Pancreas (tissue), 10 donors: ENCODE results near the gene ZNF317. TPM values are rescaled to one million over a fixed set of nuclear protein-coding genes. Genes with fewer than 3 reads are reported as not detected.
"Not testable (repeated sequence)": the region's sequence is repeated elsewhere in the genome, so short reads cannot be mapped to it uniquely, and the experiment has no call there.

ENCODE experiments used
- ATAC-seq, 4 donors: fragments of 200-7000 bp; cut with Tn5 transposase; one replicate each; pipeline versions ENCODE4 v1.8.0 to v1.9.1; 2020; ENCODE audit warnings: mild to moderate bottlenecking in 4 of 4, moderate library complexity in 4 of 4
- DNase-seq, 6 donors: peaks; one replicate each; pipeline ENCODE4 v3.0.0-alpha.2; 2020
- FAIRE-seq: peaks from 2 replicates; lab custom pipeline; 2012; peaks lifted over from hg19 to GRCh38; lab: Jason Lieb, UNC
- H3K27ac ChIP-seq, 4 donors: fragments of 200-600 bp; sonication (generic); 1 replicate in 3 of 4; 2 replicates in 1 of 4; pipeline versions ENCODE4 v1.5.0 to v1.8.0; 2020
- H3K27me3 ChIP-seq, 4 donors: fragments of 200-600 bp; one replicate each; pipeline ENCODE4 v1.8.0; 2021
- H3K36me3 ChIP-seq, 3 donors: fragments of 200-600 bp; sonication (generic) in 1 of 3; one replicate each; pipeline versions ENCODE4 v1.5.0 to v1.8.0; 2020 to 2021
- H3K4me1 ChIP-seq, 3 donors: fragments of 200-600 bp; one replicate each; pipeline ENCODE4 v1.8.0; 2021
- H3K4me3 ChIP-seq, 4 donors: fragments of 200-600 bp; sonication (generic) in 2 of 4; one replicate each; pipeline versions ENCODE4 v1.5.0 to v1.8.0; 2020 to 2021
- H3K9me3 ChIP-seq, 4 donors: fragments of 200-600 bp; one replicate each; pipeline ENCODE4 v1.8.0; 2021
- WGBS, 2 donors: extraction: QIAGEN DNeasy Blood & Tissue Kit; methylation state at CpG; one replicate each; pipeline ENCODE4 v1.1.7; 2013; 5-methylcytosine and 5-hydroxymethylcytosine counted together
- intact Hi-C, 3 donors: fragments of 100-400 bp; cut with DNase I; formaldehyde crosslinking; loops; one replicate each; pipeline versions ENCODE4 v1.11.1 to v1.14.2; 2022
- polyA plus RNA-seq, 2 donors: library from polyadenylated mRNA; stranded (reverse); fragments of 200-250 nt; gene quantifications; one replicate each; pipeline ENCODE4 v1.2.3, GENCODE V29; 2013
- total RNA-seq, 6 donors: library from RNA; stranded (reverse); fragmentation: NEBNext Ultra II Directional in 4 of 6; extraction: Animal tissue kit (Norgen Biotek cat#: 25700) in 4 of 6; gene quantifications; one replicate each; pipeline versions ENCODE4 v1.2.1 to v1.2.4, GENCODE V29; 2021 to 2023
- TF ChIP-seq, protein P1 (sequence below), 4 donors: fragments of 200-600 bp; sonication (generic) in 3 of 4; IDR thresholded peaks; one replicate each; pipeline versions ENCODE4 v1.5.0 to v1.8.0; 2021; ENCODE audit warnings: antibody characterized with exemption in 4 of 4
- donor health status: healthy with polysubstance abuse.
- donor health status: DM: no; HTN: no; CAD: no; lungs with moderate emphysema.
- donor health status: DM: no; HTN: no; CAD: no.
- donor health status: control.
- donor health status: control.
- donor health status: Bipolar disorder and iron deficiency.
- donor health status: DM: yes; HTN: yes; CAD: no.
- donor health status: DM: no; HTN: no; CAD: no.
- donor health status: DM: no; HTN: no; CAD: no.
- donor health status: DM: yes; HTN: yes; CAD: no.

The ZNF317 gene
- total and polyA plus RNA-seq, 8 donors, result 12.4 to 38.3 (median 15.4) TPM

DNA sequence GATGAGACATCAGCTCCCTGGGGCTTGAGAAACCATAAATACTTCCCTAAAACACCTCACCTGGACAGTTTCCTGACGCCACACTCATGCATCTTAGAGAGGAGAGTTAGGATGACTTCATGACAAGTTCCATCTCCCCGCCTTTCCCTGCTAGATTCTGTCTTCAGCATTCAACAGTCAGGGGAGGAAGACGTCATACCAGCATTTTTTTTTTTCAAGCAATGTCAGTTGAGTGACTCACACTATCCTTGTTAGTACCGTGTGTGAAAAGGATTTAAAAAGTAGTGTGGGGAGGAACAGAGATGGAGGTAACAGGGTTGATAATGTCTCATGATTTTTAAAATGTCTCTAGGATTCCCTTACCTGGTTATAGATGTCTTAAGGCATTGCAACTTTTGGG lies 38.7 kb downstream of the ZNF317 start, which contains the start of gene OR7D2:
TSS of gene OR7D2 (plus strand) at position 79 of the 400 bp plus-strand sequence. CDS start 6,803 bp downstream, outside the sequence.
- DNase-seq (no peak), FAIRE-seq (no peak)
- WGBS, 2 donors, result 46% methylated on average over 4 of the region's 4 CpGs

DNA sequence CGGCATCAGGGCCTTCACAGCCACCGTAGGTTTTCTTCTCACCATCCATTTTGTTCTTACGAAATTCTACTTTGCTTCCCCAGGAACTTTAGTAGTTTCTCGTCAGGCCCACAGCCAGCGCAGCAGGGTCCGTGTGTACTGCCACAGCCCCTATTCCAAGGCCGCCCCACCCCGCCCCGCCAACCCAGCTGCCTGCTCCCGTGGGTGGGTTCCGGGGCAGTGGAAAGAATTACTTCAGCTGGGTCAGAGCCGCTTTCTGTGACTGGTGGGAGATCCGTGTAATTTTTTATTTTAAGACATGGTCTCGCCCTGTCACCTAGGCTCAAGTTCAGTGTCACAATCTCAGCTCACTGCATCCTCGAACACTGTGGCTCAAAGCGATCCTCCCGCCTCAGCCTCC lies 42.8 kb downstream of the ZNF317 start:
- Histone ChIP-seq H3K27me3 (no peaks in the 10 kb centered on the region), H3K36me3 (no peaks in the 10 kb centered on the region), H3K9me3 (no peaks in the 10 kb centered on the region), H3K4me3 (no peak overlapping the region), H3K4me1 (no peaks in the 10 kb centered on the region), H3K27ac (no peak overlapping the region)
- no peak for FAIRE-seq
- TF ChIP-seq, protein P1, sequence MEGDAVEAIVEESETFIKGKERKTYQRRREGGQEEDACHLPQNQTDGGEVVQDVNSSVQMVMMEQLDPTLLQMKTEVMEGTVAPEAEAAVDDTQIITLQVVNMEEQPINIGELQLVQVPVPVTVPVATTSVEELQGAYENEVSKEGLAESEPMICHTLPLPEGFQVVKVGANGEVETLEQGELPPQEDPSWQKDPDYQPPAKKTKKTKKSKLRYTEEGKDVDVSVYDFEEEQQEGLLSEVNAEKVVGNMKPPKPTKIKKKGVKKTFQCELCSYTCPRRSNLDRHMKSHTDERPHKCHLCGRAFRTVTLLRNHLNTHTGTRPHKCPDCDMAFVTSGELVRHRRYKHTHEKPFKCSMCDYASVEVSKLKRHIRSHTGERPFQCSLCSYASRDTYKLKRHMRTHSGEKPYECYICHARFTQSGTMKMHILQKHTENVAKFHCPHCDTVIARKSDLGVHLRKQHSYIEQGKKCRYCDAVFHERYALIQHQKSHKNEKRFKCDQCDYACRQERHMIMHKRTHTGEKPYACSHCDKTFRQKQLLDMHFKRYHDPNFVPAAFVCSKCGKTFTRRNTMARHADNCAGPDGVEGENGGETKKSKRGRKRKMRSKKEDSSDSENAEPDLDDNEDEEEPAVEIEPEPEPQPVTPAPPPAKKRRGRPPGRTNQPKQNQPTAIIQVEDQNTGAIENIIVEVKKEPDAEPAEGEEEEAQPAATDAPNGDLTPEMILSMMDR (IDR thresholded peaks at IDR 0.05), result no peak
- 87 to 90% methylated on average over 17 of the region's 17 CpGs for WGBS, 2 donors
- intact Hi-C loops, result no loop called here
- no peak for DNase-seq
- ATAC-seq, result no peak

More for the DNA sequence above, 38.7 kb downstream of the ZNF317 start, which contains the start of gene OR7D2:
- ATAC-seq, result no peak
- no peaks in the 10 kb centered on the region for H3K9me3 ChIP-seq
- no peak within 1 kb of the TSS for H3K27ac ChIP-seq
- H3K4me3 ChIP-seq, result no peak within 1 kb of the TSS
- H3K27me3 ChIP-seq, result no peaks in the 10 kb centered on the region
- TF ChIP-seq, protein P1 (IDR thresholded peaks at IDR 0.05), result no peak
- intact Hi-C loops, result no loop called here
- H3K36me3 ChIP-seq, result no peaks in the 10 kb centered on the region
- no peaks in the 10 kb centered on the region for H3K4me1 ChIP-seq

DNA sequence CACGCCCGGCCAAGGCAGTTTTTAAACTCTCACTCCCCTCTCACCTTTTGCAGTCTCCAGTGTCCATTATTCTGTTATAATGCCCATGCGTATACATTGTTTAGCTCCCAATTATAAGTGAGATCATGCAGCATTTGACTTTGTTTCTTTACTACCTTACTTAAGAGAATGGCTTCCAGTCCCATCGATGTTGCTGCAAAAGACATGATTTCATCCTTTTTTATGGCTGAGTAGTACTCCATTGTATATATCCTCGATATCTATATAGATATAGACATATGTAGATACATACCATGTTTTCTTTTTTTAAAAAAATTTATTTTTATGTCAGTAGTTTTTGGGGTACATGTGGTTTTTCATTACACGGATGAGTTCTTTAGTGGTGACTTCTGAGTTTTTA lies 47.0 kb downstream of the ZNF317 start:
- Histone ChIP-seq H3K4me3 (no peak overlapping the region), H3K27ac (no peak overlapping the region), H3K4me1 (no peaks in the 10 kb centered on the region), H3K27me3 (no peaks in the 10 kb centered on the region), H3K36me3 (no peaks in the 10 kb centered on the region), H3K9me3 (no peaks in the 10 kb centered on the region)
- no peak for ATAC-seq
- no peak for DNase-seq
- 61 to 73% methylated on average over 6 of the region's 6 CpGs for WGBS, 2 donors
- intact Hi-C loops, result no loop called here
- TF ChIP-seq, protein P1 (IDR thresholded peaks at IDR 0.05), result no peak
- FAIRE-seq, result no peak

DNA sequence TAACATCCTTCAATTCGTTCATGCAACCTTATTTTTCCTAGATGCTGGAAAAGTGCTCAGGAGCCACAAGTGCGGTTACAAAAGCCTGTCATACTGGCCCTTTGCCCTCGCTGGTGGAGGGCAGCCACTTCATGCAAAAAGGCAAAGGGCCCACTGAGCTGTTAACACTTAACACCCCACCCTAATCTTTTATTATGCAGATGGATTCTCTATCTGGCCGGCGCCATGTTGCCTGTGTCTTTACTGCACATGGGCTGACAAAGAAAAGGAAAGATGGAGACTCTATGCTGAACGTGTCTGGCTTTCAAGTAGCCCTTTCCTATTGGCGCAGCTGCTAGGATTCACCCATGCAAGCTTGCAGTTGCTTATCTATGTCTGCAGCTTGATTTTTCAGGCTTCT lies 49.3 kb downstream of the ZNF317 start:
- TF ChIP-seq, protein P1 (IDR thresholded peaks at IDR 0.05), result no peak
- Histone ChIP-seq H3K4me1 (no peaks in the 10 kb centered on the region), H3K27ac (no peak overlapping the region), H3K9me3 (no peaks in the 10 kb centered on the region), H3K4me3 (no peak overlapping the region), H3K27me3 (no peaks in the 10 kb centered on the region), H3K36me3 (no peaks in the 10 kb centered on the region)
- WGBS, 2 donors, result 56 to 59% methylated on average over 7 of the region's 7 CpGs
- intact Hi-C loops, result no loop called here
- ATAC-seq (no peak), DNase-seq (no peak), FAIRE-seq (no peak)

DNA sequence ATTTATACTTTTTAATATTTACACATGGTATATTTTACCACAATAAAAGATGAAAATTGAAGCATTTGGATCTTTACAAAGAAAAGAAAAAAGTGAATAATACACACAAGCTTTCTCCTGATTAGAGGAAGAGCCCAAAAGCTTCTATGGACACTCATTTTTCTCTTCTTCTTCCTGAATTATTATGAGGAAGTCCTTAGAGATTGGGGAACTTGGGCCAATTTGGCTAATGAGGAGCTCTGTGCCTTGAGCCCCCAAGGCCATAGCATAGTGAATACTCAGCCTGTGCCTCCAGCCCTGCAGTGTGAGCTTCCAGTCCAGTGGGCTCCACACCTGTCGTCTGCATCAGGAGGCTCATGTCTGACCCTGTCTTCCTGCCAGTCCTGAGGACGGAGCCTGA lies 57.8 kb downstream of the ZNF317 start:
- 50 to 52% methylated on average over 1 to 2 of the region's 2 CpGs for WGBS, 2 donors
- H3K36me3 ChIP-seq, FAIRE-seq, H3K27me3 ChIP-seq, ATAC-seq, H3K9me3 ChIP-seq, H3K4me1 ChIP-seq, H3K4me3 ChIP-seq, DNase-seq, intact Hi-C loops, H3K27ac ChIP-seq: not testable (repeated sequence)
